GM23248 (cell line): ENCODE results near the gene TNFRSF11A.

ENCODE experiments used
- EZH2 ChIP-seq: fragments of 200-600 bp; sonication (generic); IDR thresholded peaks from 2 replicates; pipeline ENCODE4 v1.6.1; 2018; ENCODE audit warnings: antibody characterized with exemption, mild to moderate bottlenecking; ENCODE audit not compliant: insufficient read depth, poor library complexity, severe bottlenecking
- EZH2phosphoT487 ChIP-seq: fragments of 200-600 bp; sonication (generic); IDR thresholded peaks from 2 replicates; pipeline ENCODE4 v1.6.1; 2018; ENCODE audit warnings: antibody characterized with exemption, moderate library complexity, mild to moderate bottlenecking, low read depth; ENCODE audit not compliant: insufficient read depth

- no peak for TF ChIP-seq EZH2
- TF ChIP-seq EZH2phosphoT487: no peak
Observed at GRCh38 chr18:62437235-62438017, 112.3 kb downstream of the TNFRSF11A start.
